Suprapubic skin (tissue), 4 donors: ENCODE data around the gene GRK5. TPM values are rescaled to one million over a fixed set of nuclear protein-coding genes. Genes with fewer than 3 reads are reported as not detected.

Experiments
- DNase-seq, 2 donors: peaks; one replicate each; pipeline ENCODE4 v3.0.0-alpha.2; 2019; ENCODE audit warnings: low spot score in 2 of 2
- H3K27ac ChIP-seq: fragments of 200-600 bp; sonication (generic); one replicate; pipeline ENCODE4 v1.5.1; 2019
- H3K27me3 ChIP-seq: fragments of 200-600 bp; sonication (generic); one replicate; pipeline ENCODE4 v1.5.1; 2019
- H3K36me3 ChIP-seq: fragments of 200-600 bp; sonication (generic); one replicate; pipeline ENCODE4 v1.5.1; 2019
- H3K4me1 ChIP-seq: fragments of 200-600 bp; sonication (generic); one replicate; pipeline ENCODE4 v1.5.1; 2019
- H3K4me3 ChIP-seq: fragments of 200-600 bp; sonication (generic); one replicate; pipeline ENCODE4 v1.5.1; 2019; ENCODE audit warnings: mild to moderate bottlenecking
- H3K9me3 ChIP-seq: fragments of 200-600 bp; sonication (generic); one replicate; pipeline ENCODE4 v1.5.1; 2019
- CTCF ChIP-seq, 2 donors: fragments of 200-600 bp in 1 of 2; fragments of 450-650 bp in 1 of 2; sonication (generic) in 1 of 2; IDR thresholded peaks; one replicate each; pipeline ENCODE4 v1.5.1; 2016 to 2019; ENCODE audit warnings: antibody characterized with exemption in 2 of 2, mild to moderate bottlenecking in 1 of 2, moderate library complexity in 1 of 2
- EP300 ChIP-seq: sonication (generic); formaldehyde crosslinking; IDR thresholded peaks from one replicate; pipeline ENCODE4 v1.6.1; 2017; ENCODE audit warnings: antibody characterized with exemption
- POLR2A ChIP-seq, 2 donors: fragments of 450-650 bp; IDR thresholded peaks; one replicate each; pipeline ENCODE4 v1.6.1; 2017; ENCODE audit warnings: antibody characterized with exemption in 2 of 2, mild to moderate bottlenecking in 2 of 2, moderate library complexity in 2 of 2
- POLR2AphosphoS5 ChIP-seq, 3 donors: sonication (generic); formaldehyde crosslinking; IDR thresholded peaks; one replicate each; pipeline ENCODE4 v1.6.1; 2017; ENCODE audit warnings: antibody characterized with exemption in 3 of 3
- WGBS: methylation state at CpG from one replicate; pipeline ENCODE4 v1.1.5; 2018; 5-methylcytosine and 5-hydroxymethylcytosine counted together
- total RNA-seq, 4 donors: library from RNA; depleted of rRNA; stranded (reverse); fragments of >200 nt; gene quantifications; one replicate each; pipeline ENCODE4 v1.1.0, GENCODE V29; 2016

The GRK5 gene
- total RNA-seq, 4 donors from 2014 or later = 4.8 to 9.0 (median 6.7) TPM

GRCh38 chr10:119370972-119371703 is 163.8 kb downstream of the GRK5 start:
- peak; percentile 91 to 92 for DNase-seq
- peak overlapping the region; percentile 3 for H3K4me3 ChIP-seq
- peaks cover 59% of the 10 kb centered on the region for H3K4me1 ChIP-seq
- no peaks in the 10 kb centered on the region for H3K27me3 ChIP-seq
- no peaks in the 10 kb centered on the region for H3K9me3 ChIP-seq
- WGBS = 39% methylated on average over 19 of the region's 24 CpGs
- no peak for TF ChIP-seq CTCF (IDR thresholded peaks at IDR 0.05)
- TF ChIP-seq EP300 = no peak
- no peak for TF ChIP-seq POLR2A (IDR thresholded peaks at IDR 0.05)
- peak in 2 of 3 donors; percentile 18 to 56 for TF ChIP-seq POLR2AphosphoS5 (IDR thresholded peaks at IDR 0.05)
- no peaks in the 10 kb centered on the region for H3K36me3 ChIP-seq
- peak overlapping the region; percentile 85 for H3K27ac ChIP-seq

GRCh38 chr10:119371704-119372663 is 164.6 kb downstream of the GRK5 start:
- H3K9me3 ChIP-seq = no peaks in the 10 kb centered on the region
- WGBS = 92% methylated on average over 7 of the region's 7 CpGs
- H3K4me3 ChIP-seq = no peak overlapping the region
- DNase-seq = no peak
- peak overlapping the region; percentile 85 for H3K27ac ChIP-seq
- no peaks in the 10 kb centered on the region for H3K36me3 ChIP-seq
- H3K27me3 ChIP-seq = no peaks in the 10 kb centered on the region
- TF ChIP-seq POLR2A (IDR thresholded peaks at IDR 0.05) (no peak), EP300 (no peak), CTCF (IDR thresholded peaks at IDR 0.05) (no peak), POLR2AphosphoS5 (IDR thresholded peaks at IDR 0.05) (no peak)
- peaks cover 52% of the 10 kb centered on the region for H3K4me1 ChIP-seq

GRCh38 chr10:119373294-119374102 is 166.1 kb downstream of the GRK5 start:
- Histone ChIP-seq H3K27me3 (no peaks in the 10 kb centered on the region), H3K4me1 (peaks cover 50% of the 10 kb centered on the region), H3K27ac (no peak overlapping the region), H3K36me3 (no peaks in the 10 kb centered on the region), H3K4me3 (no peak overlapping the region), H3K9me3 (no peaks in the 10 kb centered on the region)
- 83% methylated on average over 13 of the region's 13 CpGs for WGBS
- TF ChIP-seq POLR2AphosphoS5 (IDR thresholded peaks at IDR 0.05) (no peak), EP300 (no peak), CTCF (IDR thresholded peaks at IDR 0.05) (no peak), POLR2A (IDR thresholded peaks at IDR 0.05) (no peak)
- no peak for DNase-seq

- no peaks in the 10 kb centered on the region for H3K36me3 ChIP-seq
- TF ChIP-seq POLR2AphosphoS5 (IDR thresholded peaks at IDR 0.05) (no peak), EP300 (no peak), CTCF (IDR thresholded peaks at IDR 0.05) (no peak), POLR2A (IDR thresholded peaks at IDR 0.05) (no peak)
- no peak overlapping the region for H3K4me3 ChIP-seq
- no peaks in the 10 kb centered on the region for H3K27me3 ChIP-seq
- peaks cover 42% of the 10 kb centered on the region for H3K4me1 ChIP-seq
- no peak overlapping the region for H3K27ac ChIP-seq
- no peak for DNase-seq
- H3K9me3 ChIP-seq = no peaks in the 10 kb centered on the region
- 88% methylated on average over 2 of the region's 4 CpGs for WGBS
These were observed 166.9 kb downstream of the GRK5 start for GRCh38 chr10:119374236-119374635.
